ENCODE results near the gene SYNPO. TPM values are rescaled to one million over a fixed set of nuclear protein-coding genes. Genes with fewer than 3 reads are reported as not detected.
A peak's percentile ranks its signal among the peaks of the same experiment; 100 is the strongest.

The SYNPO gene
- total RNA-seq, 1 donor from 2014 or later, result 1.4 TPM

DNA sequence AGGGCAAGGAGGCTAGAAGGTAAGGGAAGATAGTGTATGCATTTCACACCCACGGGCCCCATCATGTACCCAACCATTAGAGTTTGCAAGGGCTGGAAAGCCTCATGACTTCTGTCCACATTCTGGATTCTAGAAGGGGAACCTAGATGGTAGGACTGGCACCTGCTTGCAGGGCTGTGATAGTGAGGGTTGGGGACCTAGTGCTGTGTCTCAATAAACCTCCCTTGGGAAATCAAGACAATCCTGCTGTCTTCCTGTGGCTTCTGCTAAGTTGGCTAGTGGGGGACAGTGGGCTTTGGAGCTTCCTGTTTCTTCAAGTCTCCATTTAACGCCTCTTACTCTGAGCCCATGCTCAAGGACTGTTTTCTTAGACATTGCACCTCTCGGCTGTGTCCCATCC is 43.6 kb upstream of the SYNPO start:
- no peak for DNase-seq (ENCODE audit: low read depth)
- TF ChIP-seq, protein P1, sequence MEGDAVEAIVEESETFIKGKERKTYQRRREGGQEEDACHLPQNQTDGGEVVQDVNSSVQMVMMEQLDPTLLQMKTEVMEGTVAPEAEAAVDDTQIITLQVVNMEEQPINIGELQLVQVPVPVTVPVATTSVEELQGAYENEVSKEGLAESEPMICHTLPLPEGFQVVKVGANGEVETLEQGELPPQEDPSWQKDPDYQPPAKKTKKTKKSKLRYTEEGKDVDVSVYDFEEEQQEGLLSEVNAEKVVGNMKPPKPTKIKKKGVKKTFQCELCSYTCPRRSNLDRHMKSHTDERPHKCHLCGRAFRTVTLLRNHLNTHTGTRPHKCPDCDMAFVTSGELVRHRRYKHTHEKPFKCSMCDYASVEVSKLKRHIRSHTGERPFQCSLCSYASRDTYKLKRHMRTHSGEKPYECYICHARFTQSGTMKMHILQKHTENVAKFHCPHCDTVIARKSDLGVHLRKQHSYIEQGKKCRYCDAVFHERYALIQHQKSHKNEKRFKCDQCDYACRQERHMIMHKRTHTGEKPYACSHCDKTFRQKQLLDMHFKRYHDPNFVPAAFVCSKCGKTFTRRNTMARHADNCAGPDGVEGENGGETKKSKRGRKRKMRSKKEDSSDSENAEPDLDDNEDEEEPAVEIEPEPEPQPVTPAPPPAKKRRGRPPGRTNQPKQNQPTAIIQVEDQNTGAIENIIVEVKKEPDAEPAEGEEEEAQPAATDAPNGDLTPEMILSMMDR (conservative IDR thresholded peaks at IDR 0.05; ENCODE audit: low read depth, low read length), result no peak
- H3K4me3 ChIP-seq (ENCODE audit: low read depth, low read length), result no peak overlapping the region

- TF ChIP-seq, protein P1 (conservative IDR thresholded peaks at IDR 0.05; ENCODE audit: low read depth, low read length), result no peak
- no peak overlapping the region for H3K4me3 ChIP-seq (ENCODE audit: low read depth, low read length)
- no peak for DNase-seq (ENCODE audit: low read depth)
These were observed 42.5 kb upstream of the SYNPO start for GRCh38 chr5:150598006-150598405.

DNA sequence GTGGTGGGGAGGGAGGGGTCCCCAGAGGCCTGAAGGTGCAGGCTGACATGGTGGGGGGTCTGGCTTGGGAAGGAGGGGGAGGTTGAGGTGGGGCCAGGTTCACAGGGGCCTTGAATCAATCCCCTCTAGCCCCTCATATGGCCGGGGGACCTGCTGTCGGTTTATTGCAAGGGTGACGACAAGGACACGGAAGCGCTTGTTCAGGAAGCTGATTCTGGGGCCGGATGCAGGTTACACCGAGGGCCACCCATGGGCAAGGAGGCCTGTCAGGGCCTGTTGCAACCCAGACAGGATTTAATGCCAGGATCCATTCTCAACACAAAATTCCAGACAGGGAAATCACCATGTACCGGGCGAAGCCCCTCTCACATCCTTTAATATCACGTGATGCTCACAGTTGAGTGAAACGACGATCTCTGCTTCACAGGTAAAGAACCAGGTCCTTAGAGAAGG is 41.6 kb upstream of the SYNPO start:
- DNase-seq (ENCODE audit: low read depth), result no peak
- H3K4me3 ChIP-seq (ENCODE audit: low read depth, low read length), result no peak overlapping the region
- TF ChIP-seq, protein P1 (conservative IDR thresholded peaks at IDR 0.05; ENCODE audit: low read depth, low read length), result no peak

DNA sequence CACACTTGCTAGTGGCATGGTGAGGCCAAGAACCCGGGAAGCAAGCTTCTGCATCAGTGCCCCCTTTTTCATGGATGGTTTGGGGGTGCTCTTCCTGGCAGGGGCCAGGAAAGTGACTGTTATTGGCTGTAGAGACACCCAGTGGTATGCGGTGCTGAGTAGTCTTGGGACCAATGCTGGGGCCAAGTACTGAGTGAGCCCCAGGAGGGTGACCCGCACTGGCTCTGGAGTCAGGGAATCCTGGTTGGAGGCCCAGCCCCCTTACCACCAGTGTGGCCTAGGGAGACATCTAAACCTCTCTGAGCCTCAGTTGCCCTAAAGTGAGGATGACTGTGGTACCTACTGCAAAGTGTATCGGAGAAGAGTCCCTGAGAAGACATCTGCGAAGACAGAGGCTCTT is 41.2 kb upstream of the SYNPO start:
- DNase-seq (ENCODE audit: low read depth), result no peak
- no peak overlapping the region for H3K4me3 ChIP-seq (ENCODE audit: low read depth, low read length)
- TF ChIP-seq, protein P1 (conservative IDR thresholded peaks at IDR 0.05; ENCODE audit: low read depth, low read length), result no peak

GRCh38 chr5:150599917-150600511 is 40.4 kb upstream of the SYNPO start:
- DNase-seq (ENCODE audit: low read depth), result peak; percentile 40
- H3K4me3 ChIP-seq (ENCODE audit: low read depth, low read length), result no peak overlapping the region
- TF ChIP-seq, protein P1 (conservative IDR thresholded peaks at IDR 0.05; ENCODE audit: low read depth, low read length), result no peak

DNA sequence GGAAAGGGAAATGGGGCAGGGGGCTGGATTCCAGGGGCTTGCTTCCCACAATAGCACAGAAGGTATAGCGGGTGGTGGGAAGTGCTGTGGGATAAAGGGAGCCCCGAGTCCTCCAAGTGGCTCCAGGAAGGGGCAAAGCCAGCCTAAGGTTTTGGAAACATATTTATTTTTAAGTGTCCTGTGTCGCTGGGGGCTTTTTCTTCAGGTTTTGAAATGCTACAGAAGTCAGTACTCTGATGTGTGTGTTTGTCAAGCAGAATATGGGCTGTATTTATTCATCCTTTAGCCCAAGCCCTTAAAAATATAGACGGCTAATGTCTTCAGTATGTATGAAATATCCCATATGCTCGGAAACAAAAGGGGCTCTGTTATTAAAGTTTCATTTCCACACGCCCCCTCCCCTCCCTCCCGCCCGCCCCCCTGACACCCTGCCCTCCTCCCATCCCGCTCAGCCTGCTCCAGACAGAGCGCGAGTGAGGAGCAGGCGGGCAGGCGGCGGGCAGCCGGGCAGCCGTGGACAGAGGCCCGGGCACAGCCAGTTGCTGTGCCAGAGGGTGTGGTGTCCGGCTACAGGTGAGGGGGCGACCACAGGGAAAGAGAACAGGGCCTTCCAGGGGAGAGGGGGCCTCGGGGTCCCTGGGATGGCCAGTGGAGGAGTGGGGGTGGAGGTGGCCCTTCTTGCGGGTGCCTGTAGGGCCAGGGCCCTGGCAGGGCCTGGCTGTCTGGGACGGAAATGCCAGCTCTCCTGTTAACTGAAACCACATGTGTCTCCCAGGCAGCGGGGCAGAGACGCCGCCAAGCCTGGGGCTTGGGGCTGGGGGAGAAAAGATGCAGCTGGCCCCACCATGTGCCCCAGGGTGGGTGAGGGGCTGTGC is 39.6 kb upstream of the SYNPO start:
- no peak overlapping the region for H3K4me3 ChIP-seq (ENCODE audit: low read depth, low read length)
- TF ChIP-seq, protein P1 (conservative IDR thresholded peaks at IDR 0.05; ENCODE audit: low read depth, low read length), result no peak
- DNase-seq (ENCODE audit: low read depth), result no peak
